ENCODE measurements around the gene MCUR1. TPM values are rescaled to one million over a fixed set of nuclear protein-coding genes. Genes with fewer than 3 reads are reported as not detected.

The MCUR1 gene
- total RNA-seq, 1 donor from 2014 or later = 24.9 TPM

DNA sequence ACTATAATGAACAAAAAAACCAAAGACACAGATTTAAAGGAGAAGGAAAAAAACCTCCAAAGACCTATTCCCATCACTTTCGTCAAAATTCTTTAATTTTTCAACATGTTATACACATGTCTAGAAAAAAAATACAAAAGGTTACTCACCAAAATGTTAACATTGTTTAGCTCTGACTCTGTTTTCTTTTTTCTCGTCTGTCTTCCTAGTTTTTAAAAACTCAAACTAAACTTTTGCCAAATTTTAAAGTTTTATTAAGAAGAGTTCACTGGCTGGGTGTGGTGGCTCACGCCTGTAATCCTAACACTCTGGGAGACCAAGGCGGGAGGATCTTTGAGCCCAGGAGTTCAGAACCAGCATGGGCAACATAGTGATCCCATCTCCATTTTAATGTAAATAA, 10.8 kb downstream of the MCUR1 start:
- Mint-ChIP-seq H3K36me3 (ENCODE audit: low read depth) (no peaks in the 10 kb centered on the region), H3K4me1 (no peaks in the 10 kb centered on the region), H3K27me3 (ENCODE audit: low read depth) (no peaks in the 10 kb centered on the region), H3K9me3 (no peaks in the 10 kb centered on the region), H3K27ac (ENCODE audit: unreplicated experiment) (no peak overlapping the region), H3K4me3 (no peak overlapping the region)
- TF ChIP-seq CTCF (conservative IDR thresholded peaks at IDR 0.05) = no peak
- DNase-seq (ENCODE audit: low read depth, low spot score) = no peak

DNA sequence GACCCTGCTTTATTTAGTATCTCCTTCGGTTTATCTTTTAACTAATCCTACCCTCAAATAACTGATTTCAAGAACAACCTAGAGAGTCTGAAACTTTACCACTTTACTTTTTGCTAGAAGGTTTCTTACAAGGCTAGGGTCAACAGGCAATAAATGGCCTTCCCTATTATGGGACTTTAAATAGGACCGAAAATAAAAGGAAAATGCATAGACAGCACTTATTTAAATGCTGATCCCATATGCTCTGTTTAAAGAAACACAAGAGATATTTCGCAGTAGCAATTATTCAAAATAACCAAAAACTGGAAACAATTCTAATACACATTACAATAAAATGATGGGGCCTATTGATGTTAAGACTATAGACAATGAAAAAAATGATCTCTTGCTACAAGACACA, 13.7 kb downstream of the MCUR1 start:
- no peak overlapping the region for H3K27ac Mint-ChIP-seq (ENCODE audit: unreplicated experiment)
- H3K27me3 Mint-ChIP-seq (ENCODE audit: low read depth) = no peaks in the 10 kb centered on the region
- no peaks in the 10 kb centered on the region for H3K4me1 Mint-ChIP-seq
- no peaks in the 10 kb centered on the region for H3K9me3 Mint-ChIP-seq
- DNase-seq (ENCODE audit: low read depth, low spot score) = no peak
- no peak for TF ChIP-seq CTCF (conservative IDR thresholded peaks at IDR 0.05)
- H3K4me3 Mint-ChIP-seq = no peak overlapping the region
- H3K36me3 Mint-ChIP-seq (ENCODE audit: low read depth) = no peaks in the 10 kb centered on the region

DNA sequence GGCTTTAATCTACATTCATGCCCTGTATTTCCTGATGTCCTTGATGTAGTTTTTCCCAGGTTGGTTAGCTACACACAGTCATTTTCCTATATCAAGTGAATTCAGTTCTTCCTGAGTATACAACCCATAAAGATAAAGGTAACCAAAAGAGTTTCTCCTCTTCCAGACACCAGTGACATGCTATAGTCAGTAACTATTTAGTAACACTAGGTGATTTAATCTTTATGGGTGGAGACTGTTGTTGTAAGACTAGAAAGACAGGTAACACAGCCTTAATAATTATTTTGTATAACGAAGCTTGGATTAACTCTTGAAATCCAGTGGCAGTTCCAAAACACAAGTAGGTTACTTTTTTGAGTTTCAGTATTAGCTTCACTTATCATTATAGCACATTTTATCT, 17.6 kb downstream of the MCUR1 start:
- Mint-ChIP-seq H3K27ac (ENCODE audit: unreplicated experiment) (no peak overlapping the region), H3K9me3 (no peaks in the 10 kb centered on the region), H3K36me3 (ENCODE audit: low read depth) (no peaks in the 10 kb centered on the region), H3K4me1 (peaks cover 3% of the 10 kb centered on the region), H3K4me3 (no peak overlapping the region), H3K27me3 (ENCODE audit: low read depth) (no peaks in the 10 kb centered on the region)
- TF ChIP-seq CTCF (conservative IDR thresholded peaks at IDR 0.05) = no peak
- DNase-seq (ENCODE audit: low read depth, low spot score) = no peak

DNA sequence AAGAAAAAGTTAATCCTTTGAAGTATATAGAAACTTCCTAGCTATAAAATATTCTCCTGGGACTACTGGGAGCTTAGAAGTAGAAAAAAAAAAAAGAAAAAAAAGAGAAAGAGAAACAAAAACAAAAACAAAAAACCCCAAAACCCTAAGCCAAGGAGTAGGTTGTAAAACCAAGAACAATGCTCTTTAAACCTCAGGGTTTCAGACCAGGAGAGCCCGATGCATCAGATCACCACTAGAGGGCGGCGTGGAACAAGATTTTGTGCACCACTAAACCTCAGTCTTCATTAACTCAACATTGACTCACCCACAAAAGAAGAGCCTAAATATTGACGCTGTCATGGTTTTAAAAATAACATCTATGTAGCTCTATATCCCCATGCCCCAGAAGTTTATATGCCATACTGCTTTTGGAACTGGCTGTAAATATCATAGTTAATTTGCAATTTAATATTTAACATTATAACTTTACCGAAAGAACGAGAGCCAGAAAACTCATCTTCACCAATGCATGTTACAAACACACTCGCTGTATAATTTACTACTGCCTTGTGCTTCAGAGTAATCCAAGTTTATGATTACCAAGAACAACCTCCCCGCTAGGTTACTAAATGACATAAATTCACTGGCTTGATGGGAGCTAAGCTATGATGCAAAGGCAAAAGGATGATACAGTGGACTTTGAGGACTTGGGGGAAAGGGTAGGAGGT, 19.2 kb downstream of the MCUR1 start:
- Mint-ChIP-seq H3K4me3 (no peak overlapping the region), H3K4me1 (peaks cover 3% of the 10 kb centered on the region), H3K36me3 (ENCODE audit: low read depth) (no peaks in the 10 kb centered on the region), H3K27me3 (ENCODE audit: low read depth) (no peaks in the 10 kb centered on the region), H3K9me3 (no peaks in the 10 kb centered on the region), H3K27ac (ENCODE audit: unreplicated experiment) (no peak overlapping the region)
- TF ChIP-seq CTCF (conservative IDR thresholded peaks at IDR 0.05) = peak; percentile 97
- DNase-seq (ENCODE audit: low read depth, low spot score) = peak; percentile 88

GRCh38 chr6:13794184-13794583, 20.2 kb downstream of the MCUR1 start:
- Mint-ChIP-seq H3K4me1 (peaks cover 6% of the 10 kb centered on the region), H3K4me3 (no peak overlapping the region), H3K9me3 (no peaks in the 10 kb centered on the region), H3K36me3 (ENCODE audit: low read depth) (peaks cover 5% of the 10 kb centered on the region), H3K27ac (ENCODE audit: unreplicated experiment) (no peak overlapping the region), H3K27me3 (ENCODE audit: low read depth) (no peaks in the 10 kb centered on the region)
- no peak for DNase-seq (ENCODE audit: low read depth, low spot score)
- TF ChIP-seq CTCF (conservative IDR thresholded peaks at IDR 0.05) = no peak
